Stimulated activated CD8-positive, alpha-beta memory T cell treated with anti-CD3 and anti-CD28 coated beads, Interleukin-12 subunit alpha, Interleukin-12 subunit beta, amount 100 ng/mL, for 24 hours (primary cell): ENCODE measurements around the gene ANKS3.

Experiments
- DNase-seq: peaks from one replicate; pipeline ENCODE4 v3.0.0-alpha.2; 2020; ENCODE audit errors: extremely low read depth

ANKS3 gene

DNA sequence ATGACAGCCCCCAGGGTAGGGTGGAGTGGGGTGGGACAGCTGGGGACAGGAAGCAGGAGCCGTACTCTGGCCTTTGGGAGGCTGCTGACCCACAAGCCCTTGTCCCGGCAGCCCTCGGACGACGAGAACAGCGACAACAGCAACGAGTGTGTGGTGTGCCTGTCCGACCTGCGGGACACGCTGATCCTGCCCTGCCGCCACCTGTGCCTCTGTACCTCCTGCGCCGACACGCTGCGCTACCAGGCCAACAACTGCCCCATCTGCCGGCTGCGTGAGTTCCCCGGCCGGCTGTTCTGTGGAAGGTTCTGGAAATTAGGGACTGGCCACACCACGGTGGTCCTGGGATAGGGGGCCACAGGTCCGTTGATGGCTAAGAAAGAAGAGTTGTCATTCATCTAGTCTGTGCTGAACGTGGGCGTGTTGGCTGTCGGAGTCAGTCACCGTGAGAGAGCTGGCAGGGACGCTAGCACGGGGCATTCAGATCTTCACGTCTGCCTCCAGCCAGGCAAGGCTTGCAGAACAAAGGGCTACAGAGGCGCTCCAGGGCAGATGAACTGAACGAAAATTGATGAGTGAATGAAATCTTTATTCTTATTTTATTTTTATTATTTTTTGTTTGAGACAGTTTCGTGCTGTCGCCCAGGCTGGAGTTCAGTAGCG, 60.6 kb downstream of the ANKS3 start:
- no peak for DNase-seq

DNA sequence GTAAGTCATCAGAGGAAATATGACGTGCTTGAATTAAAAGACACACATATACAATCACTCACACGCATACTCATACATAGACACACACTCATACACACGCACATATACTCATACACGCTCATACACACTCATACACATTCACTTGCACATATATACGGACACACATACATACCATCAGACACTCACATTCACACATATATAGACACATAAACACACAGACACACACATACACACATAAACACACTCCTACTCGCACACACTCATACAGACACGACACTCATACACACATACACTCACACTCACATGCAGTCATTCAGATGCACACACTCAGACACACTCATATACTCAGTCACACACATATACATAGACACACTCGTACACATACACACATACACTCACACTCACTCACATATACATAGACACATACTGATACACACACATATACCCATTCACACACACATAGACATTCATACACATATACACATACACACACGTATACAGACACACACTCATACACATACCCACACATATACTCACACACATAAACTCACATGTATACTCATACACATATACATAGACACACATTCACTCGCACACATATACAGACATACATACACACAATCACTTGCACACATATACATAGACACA, 65.6 kb downstream of the ANKS3 start:
- DNase-seq: no peak

DNA sequence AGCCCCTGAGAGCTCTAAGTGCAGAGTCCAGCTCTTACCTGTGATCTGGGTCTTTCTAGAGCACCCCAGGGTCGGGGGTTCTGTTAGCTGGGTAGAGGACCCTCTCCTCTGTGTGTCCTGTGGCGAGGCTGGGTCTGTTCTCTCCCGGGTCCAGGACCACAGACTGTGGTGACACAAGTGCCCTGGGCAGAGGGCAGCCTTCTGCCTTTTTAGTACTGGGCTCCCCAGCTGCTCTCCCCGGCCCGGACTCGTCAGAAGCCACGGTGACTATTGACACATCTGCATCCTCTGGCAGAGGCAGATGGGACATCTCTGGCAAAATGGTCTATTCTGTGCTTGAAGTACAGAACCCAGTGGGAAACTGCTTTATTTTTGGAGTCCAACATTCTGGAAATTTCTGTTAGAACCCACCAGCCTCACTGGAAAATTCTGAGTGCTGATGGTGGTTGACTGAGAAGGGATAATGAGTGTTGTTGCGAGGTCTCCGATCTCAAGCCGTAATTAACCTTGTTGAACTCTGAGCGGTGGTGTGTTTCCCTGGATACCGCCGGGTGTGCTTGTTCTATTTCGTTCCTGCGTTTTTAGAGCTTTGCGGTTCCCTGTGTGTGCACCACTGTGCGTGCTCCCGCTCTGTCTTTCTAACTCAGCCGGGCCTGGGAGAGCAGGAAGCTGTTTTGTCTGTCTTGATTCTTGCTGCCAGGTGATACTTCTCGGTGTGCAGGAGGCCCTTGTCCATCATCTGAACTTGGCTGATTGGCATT, 66.7 kb downstream of the ANKS3 start:
- no peak for DNase-seq

DNA sequence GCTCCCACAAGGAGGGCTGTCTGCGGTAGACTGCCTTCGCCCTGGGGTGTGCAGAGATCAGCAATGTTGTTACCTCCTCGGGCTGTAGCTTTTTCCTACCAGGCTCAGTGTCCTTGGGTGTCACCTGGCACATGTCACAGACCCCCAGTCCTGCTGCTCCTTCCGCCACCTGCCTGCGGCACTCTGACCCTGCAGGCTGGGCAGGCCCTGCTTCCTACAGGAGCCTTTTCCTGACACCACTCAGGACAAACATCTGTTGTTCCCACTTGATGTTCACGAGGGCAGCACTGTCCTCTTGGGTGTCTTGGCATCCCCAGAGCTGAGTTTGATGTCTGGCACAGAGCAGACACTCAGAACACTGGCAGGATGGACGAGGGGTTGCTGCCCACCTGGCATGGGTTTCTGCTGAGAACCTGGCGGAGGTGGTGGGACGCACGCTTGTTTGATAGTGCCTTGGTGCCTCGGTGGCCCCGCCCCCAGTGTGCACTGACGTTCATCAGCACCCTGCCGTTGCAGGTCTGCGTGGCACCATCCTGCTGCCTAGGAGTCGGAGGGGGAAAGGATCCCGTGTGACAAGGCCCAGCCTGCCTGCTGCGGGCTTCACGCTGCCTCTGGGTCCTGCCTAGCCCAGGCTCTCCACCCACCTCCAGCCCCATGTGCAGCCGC, 67.4 kb downstream of the ANKS3 start:
- DNase-seq: no peak

DNA sequence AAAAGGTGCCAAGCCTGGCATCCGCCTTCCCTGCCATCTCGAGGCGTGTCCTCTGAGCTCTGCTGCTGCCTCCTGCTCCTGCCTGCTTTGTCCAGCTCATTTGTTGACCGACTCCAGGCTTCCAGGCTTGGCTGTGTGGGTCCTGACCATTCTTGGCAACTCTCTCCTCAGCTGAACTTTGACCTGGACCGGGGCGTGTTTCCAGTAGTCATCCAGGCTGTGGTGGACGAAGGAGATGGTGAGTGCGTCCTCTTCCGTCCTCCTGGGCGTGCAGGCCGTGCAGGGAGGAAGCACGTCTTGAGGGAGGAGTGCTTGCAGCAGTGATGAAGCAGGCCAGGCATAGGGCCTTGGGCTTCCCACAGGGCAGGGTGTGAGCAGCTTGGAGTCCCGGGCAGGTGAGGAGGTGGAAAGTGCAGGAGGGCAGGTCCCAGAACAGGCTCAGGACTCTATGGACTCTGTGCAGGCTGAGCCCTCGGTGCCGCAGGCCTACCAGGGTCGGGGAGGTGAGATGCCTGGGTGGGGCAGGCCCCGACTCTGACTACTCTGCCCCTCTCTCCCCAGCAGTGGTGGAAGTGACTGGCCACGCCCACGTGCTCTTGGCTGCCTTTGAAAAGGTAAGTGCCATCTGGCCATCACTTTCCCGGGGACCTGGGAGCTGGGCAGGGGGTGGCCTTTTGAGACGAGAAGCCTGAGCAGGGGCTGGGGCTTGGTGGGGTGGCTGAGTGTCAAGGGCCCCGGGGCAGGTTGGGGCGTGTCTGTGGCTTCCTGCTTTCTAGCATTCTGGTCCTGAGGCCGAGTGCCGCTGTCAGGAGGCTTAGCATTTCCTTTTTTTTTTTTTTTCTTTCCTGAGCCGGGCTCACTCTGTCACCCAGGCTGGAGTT, 69.3 kb downstream of the ANKS3 start:
- no peak for DNase-seq

DNA sequence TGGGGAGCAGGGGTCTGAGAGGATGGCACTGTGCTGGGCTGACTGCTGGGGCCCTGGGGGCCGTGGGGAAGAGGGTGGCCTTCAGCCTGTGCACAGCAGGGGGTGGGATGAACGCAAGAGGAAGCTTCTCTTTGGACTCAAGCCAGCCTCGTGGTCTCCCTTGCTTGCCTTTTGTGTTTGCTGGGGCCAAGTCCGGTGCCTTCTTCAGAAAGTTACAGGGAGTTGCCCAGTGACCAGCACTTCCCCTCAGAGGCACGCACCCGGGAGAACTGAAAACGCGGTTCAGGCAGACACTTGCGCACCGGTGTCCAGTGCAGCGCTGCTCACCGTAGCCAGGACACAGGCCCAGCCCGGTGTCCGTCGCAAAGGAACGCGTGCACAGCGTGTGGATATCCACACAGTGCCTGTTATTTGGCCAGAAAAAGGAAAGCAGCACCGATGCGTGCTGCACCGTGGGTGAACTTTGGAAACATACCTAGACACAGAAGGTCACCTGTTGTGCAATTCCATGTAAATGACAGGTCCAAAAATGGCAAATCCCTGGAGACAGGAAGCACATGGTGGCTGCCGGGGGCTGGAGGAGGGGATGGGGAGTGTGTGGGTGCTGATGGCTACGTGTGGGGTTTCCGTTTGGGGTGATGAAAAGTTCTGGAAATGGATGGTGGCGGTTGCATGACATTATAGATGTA, 70.2 kb downstream of the ANKS3 start:
- DNase-seq: no peak

DNA sequence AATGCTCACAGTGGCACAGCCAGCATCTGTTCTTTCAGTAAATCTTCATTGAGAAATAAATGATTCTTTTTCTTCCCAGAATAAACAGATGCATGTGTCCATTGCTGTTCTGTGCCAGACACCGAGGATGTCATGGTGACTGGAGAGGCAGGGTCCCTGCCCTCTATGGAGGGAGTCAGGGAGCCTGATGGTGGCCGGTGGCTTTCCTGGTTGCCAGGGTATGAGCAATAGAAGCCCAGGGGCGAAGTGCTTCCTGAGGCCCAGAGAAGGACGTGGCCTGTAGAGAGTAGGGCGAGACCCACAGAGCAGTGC, 70.7 kb downstream of the ANKS3 start:
- DNase-seq: no peak

DNA sequence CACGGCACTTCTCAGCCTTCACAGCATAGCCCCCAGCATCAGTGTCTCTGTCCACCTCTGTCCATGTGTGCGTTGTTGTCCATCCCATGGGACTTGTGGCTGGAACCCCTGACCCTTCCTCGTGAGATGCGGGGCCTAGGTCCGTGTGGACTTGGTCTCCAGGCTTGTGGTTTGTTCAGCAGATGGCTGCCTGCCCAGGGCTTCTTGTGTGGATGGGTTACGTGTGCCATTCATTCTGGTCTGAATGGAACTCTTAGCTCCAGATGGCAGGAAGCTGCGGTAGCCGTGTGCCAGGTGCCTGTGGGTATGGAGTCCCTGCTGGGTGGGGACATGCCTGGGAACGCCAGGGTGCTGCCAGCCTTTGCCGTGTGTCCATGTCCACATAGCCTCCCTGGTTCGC, 72.4 kb downstream of the ANKS3 start:
- DNase-seq: no peak

DNA sequence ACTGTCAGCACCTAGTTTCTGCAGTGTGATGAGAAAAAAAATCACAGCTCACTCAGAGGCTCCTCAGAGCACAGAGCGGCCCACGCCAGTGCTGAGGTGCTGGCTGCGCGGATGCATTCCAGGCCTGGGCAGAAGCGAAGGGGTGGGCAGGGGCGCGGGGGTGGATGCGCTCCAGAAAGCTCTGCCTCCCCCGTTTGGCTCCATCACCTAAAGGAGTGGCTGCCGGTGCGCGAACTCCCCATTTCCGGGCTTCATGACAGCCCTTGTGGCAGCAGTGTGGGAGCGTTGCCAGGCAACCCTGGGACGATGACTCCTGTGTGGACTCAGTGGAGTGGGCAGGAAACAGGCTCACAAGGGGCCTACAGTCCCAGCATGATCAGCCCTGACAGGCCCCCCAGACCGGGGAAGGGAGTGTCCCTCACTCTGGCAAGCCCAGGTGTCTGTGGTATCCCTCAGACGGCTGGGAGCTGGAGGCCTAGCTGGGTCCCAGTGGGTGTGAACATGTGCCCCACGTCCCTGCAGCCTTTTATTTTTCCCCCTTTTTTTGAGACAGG, 73.5 kb downstream of the ANKS3 start:
- DNase-seq: peak; percentile 39

DNA sequence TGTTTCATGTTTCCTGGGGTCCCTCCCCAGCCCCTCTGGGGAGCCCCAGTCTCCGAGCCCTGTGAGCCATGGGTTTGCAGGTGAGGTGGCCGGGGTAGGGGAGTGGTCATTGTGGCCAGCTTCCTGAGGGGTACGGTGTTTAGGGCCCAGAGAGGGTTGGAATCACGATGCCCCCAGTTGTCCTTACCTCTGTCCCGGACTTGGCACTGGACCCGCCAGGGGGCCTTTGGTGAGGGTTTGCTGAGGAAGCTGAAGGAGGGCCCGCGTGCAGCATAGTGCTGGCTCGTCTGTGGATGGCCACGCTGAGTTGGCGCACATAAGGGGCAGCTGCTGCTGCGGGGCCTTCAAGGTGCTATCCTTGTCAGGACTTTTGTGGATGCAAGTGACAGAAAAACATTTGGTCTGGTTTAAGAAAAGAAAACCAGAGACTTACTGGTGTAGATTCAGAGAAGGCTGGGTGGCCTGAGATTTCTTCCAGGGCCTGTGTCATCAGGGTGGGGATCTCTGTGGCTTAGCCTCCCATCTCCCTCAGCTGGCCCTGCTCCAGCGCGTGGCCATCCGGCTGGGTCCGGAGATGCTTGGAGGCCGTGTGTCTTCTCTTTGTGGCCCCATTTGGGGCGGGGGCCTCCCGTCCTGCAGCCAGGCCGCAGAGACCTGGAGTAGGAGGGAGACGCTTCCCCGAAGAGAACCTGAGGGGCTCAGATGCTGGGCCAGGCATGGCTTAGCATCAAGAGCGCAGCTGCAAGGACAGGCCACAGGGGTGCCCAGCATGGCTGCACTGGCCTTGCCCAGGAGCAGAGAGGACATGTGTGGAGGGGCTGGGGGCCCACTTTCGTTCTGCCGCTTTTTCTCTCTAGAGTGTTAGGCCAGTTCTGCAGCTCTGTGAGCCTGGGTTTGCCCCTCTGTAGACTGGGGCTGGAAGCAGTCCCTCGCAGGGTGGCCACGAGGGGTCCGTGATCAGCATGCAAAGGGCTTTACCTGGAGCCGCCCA, 74.4 kb downstream of the ANKS3 start:
- DNase-seq: no peak

DNA sequence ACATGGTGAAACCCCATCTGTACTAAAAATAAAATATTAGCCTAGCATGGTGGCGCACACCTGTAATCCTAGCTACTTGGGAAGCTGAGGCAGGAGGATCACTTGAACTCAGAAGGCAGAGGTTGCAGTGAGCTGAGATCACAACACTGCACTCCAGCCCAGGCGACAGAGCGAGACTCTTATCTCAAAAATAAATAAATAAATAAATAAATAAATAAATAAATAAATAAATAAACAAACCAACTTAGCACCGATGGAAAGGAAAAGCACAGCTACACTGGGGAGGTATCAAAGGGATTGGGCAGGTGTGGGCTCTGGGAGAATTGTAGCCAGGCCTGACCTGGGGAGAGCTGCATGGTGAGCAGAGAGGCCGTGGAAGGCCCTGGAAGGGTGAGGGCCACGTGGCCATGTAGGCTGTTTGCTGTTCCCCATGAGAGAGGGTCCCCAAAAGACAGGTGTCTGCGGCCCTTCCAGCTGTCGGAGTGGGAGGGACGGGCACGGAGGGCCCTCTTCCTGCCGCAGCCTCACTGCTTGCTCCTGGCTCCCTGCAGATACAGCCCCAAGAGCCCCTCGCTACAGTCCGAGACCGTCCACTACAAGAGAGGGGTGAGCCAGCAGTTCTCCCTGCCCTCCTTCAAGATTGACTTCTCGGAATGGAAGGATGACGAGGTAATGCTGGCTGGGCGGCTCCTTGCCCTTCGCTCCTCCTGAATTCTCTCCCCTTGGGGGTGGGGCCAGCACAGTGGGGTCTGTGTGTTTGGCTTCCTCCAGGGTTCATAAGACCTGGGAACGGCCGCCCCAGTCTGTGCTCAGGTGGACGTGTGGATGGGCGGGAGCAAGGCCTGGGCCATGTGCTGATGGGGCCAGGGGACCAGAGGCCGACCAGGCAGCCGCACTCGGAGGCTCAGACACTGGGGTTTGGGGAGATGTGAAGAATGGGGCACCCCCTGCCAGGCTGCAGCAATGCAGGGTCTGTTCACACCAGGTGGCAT, 77.1 kb downstream of the ANKS3 start:
- DNase-seq: no peak

DNA sequence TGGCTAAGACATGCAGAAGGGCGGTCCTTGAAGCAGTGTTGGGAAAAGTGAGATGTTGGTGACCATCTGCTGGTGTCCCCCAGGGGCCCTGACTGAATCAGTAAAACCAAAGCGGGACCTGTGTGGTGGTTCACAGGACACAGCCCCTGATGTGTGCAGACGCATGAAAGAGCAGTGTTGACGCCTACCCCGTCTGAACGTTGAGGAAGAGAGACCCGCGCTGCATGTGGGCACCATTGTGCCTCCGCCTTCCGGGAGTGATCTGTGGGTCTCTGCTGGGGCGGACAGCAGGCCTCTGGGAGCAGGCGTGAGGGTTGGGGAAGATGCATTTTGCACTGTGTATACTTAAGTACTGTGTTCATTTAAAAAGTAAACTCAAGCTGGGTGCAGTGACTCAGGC, 77.8 kb downstream of the ANKS3 start:
- DNase-seq: no peak

DNA sequence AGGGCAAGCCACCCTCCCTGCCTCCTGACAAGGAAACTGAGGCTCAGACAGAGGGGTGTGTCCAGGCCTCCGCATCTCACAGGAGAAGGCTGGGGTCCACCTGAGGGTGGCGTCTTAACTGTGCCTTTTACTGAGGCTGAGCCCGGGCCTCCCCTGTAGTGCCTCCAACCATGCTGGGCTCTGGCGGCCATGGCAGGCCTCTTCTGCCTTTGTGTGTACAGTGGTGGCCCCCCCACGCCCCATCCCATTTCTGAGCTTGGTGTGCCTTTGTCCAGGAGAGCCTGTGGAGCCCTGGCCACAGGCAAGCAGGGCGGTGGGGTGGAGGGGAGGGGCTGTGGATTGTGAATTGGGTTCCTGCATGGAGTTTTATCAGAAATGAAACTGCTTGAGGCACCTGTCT, 78.3 kb downstream of the ANKS3 start:
- DNase-seq: no peak

DNA sequence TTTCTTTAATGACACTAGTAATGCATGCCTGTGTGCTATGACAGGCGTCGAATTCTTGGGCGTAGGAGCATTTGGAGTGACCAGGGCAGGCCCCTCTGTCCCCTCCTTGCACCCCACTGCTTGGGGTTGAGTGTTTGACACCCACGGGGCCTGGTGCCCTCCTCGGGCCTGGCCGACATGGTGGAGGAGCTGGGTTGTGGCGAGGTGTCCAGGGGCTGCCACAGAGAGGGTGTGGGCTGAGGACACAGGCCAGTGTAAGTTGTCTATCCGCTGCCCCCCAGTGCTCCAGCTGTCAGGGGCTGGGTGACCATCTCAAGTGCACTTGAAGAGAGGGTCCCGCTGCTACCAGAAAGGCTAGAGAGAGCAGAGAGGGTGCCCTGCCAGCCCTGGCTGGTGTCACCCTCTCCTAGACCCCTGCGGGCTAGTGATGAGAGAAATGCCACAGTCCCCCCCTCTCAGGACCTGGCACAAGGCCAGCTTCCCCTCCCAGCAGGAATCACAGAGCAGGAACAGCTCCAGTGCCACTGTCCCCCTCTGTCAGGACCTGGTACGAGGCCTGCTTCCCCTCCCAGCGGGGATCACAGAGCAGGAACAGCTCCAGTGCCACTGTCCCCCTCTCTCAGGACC, 79.0 kb downstream of the ANKS3 start:
- DNase-seq: no peak

DNA sequence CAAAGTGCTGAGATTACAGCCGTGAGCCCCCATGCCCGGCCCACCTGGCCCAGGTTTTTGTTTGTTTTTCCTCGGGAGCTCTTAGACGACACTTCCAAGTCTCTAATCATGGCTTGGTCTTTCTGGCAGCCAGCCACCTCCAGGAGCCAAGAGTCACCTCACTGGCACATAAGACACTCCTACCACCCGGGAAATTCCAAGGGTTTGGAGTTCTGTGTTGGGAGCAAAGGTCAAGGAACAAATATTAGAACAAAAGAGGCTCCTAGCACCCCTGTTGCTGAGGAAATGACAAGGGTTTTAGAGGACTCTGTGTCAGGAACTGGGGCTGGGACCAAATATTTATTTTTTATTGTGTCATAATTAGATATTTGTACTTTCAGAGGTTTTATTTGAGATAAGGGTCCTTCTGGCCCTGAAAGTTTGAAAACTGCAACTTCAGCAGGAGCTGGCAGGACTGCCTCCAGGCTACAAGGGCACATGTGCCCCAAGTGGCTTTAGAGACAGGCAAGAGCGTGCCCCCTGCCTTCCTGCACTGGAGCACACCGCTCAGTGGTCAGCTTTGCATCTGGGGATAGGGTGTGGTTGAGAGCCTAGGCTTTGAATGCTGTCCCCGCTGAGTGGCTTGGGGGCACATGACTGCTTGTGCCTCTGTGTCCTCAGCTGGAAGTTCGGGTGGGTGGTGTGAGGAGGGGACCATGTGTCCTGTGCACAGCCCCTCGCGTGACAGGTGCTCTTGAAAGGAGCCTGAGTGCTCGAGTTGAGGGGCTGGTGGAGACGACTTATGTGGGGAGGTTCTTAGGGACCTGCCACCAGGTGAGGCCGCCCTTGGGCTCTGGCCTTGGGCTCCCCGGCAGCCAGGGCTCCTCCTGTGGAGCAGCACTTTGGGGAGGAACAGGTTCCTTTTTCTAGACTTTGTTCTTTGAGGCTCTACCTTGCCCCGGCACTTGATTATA, 79.8 kb downstream of the ANKS3 start:
- no peak for DNase-seq

DNA sequence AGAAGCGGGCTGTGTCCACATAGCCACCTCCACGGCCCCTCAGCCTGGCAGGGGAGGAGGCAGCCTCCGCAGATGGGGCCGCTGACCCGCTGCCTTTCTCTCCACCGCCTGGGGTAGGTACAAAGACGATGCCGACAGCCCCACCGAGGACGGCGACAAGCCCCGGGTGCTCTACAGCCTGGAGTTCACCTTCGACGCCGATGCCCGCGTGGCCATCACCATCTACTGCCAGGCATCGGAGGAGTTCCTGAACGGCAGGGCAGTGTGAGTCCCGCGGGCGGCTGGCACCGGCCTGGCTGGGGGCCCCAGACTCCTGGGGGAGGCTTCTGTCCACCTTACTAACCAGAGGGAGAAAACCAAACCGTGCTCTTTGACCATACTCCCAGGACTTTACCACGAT, 81.5 kb downstream of the ANKS3 start:
- DNase-seq: no peak

DNA sequence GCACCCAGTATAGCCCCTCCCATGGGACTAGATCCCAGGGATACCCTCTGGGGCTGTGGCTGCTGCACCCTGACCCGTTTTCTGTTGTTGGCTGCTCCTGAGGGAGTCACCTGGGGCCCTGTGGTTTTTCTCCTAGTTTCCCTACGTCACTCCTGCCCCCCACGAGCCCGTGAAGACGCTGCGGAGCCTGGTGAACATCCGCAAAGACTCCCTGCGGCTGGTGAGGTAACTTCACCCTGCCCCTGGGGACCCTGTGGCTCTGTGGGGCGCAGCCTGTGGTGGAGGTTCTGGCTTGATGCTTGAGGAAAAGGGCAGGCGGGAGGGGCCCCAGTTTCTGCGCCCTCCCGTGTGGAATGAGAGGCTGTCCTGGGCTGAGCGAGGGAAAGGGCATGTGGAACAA, 82.2 kb downstream of the ANKS3 start:
- no peak for DNase-seq
